Measurements from ENCODE around the gene FNDC3B. TPM values are rescaled to one million over a fixed set of nuclear protein-coding genes. Genes with fewer than 3 reads are reported as not detected.

Gene FNDC3B
- total and polyA plus RNA-seq, 2 donors from 2014 or later, result 11.8 to 185 TPM

- FAIRE-seq (no peak), DNase-seq (no peak)
- Histone ChIP-seq H3K9ac (ENCODE audit: low read length in 3 of 3) (no peak overlapping the region), H3K36me3 (ENCODE audit: control insufficient read depth in 2 of 3, insufficient read depth in 3 of 3, low read length in 3 of 3) (no peaks in the 10 kb centered on the region), H3K9me3 (ENCODE audit: control insufficient read depth in 2 of 3, insufficient read depth in 1 of 3, low read length in 3 of 3) (no peaks in the 10 kb centered on the region), H3K4me3 (ENCODE audit: low read length in 3 of 3) (no peak overlapping the region), H3K4me1 (ENCODE audit: control insufficient read depth in 2 of 3, insufficient read depth in 2 of 3, low read depth in 1 of 3, low read length in 3 of 3) (peaks cover 0 to 23% (median 10%) of the 10 kb centered on the region in 3 donors), H3K27me3 (ENCODE audit: control insufficient read depth, insufficient read depth, low read length) (no peaks in the 10 kb centered on the region), H3K27ac (ENCODE audit: low read depth in 2 of 2, low read length in 2 of 2) (no peak overlapping the region)
- TF ChIP-seq CTCF (IDR thresholded peaks at IDR 0.05; ENCODE audit: borderline replicate concordance, extremely low read depth, insufficient read depth), result no peak
- intact Hi-C loops (cut with DNase I), result no loop called here
These were observed 178.5 kb downstream of the FNDC3B start for GRCh38 chr3:172217877-172218276.

GRCh38 chr3:172218350-172219323, 179.3 kb downstream of the FNDC3B start:
- Histone ChIP-seq H3K4me1 (ENCODE audit: control insufficient read depth in 2 of 3, insufficient read depth in 2 of 3, low read depth in 1 of 3, low read length in 3 of 3) (peaks cover 0 to 16% (median 10%) of the 10 kb centered on the region in 3 donors), H3K27me3 (ENCODE audit: control insufficient read depth, insufficient read depth, low read length) (no peaks in the 10 kb centered on the region), H3K27ac (ENCODE audit: low read depth in 2 of 2, low read length in 2 of 2) (no peak overlapping the region), H3K9ac (ENCODE audit: low read length in 3 of 3) (no peak overlapping the region), H3K4me3 (ENCODE audit: low read length in 3 of 3) (no peak overlapping the region), H3K9me3 (ENCODE audit: control insufficient read depth in 2 of 3, insufficient read depth in 1 of 3, low read length in 3 of 3) (no peaks in the 10 kb centered on the region), H3K36me3 (ENCODE audit: control insufficient read depth in 2 of 3, insufficient read depth in 3 of 3, low read length in 3 of 3) (no peaks in the 10 kb centered on the region)
- no peak for TF ChIP-seq CTCF (IDR thresholded peaks at IDR 0.05; ENCODE audit: borderline replicate concordance, extremely low read depth, insufficient read depth)
- intact Hi-C loops (cut with DNase I), result no loop called here
- DNase-seq, result no peak
- no peak for FAIRE-seq

- Histone ChIP-seq H3K4me3 (ENCODE audit: low read length in 3 of 3) (no peak overlapping the region), H3K9ac (ENCODE audit: low read length in 3 of 3) (no peak overlapping the region), H3K9me3 (ENCODE audit: control insufficient read depth in 2 of 3, insufficient read depth in 1 of 3, low read length in 3 of 3) (no peaks in the 10 kb centered on the region), H3K4me1 (ENCODE audit: control insufficient read depth in 2 of 3, insufficient read depth in 2 of 3, low read depth in 1 of 3, low read length in 3 of 3) (peaks cover 0 to 16% (median 15%) of the 10 kb centered on the region in 3 donors), H3K27me3 (ENCODE audit: control insufficient read depth, insufficient read depth, low read length) (no peaks in the 10 kb centered on the region), H3K27ac (ENCODE audit: low read depth in 2 of 2, low read length in 2 of 2) (no peak overlapping the region), H3K36me3 (ENCODE audit: control insufficient read depth in 2 of 3, insufficient read depth in 3 of 3, low read length in 3 of 3) (no peaks in the 10 kb centered on the region)
- FAIRE-seq (no peak), DNase-seq (no peak)
- intact Hi-C loops (cut with DNase I), result no loop called here
- no peak for TF ChIP-seq CTCF (IDR thresholded peaks at IDR 0.05; ENCODE audit: borderline replicate concordance, extremely low read depth, insufficient read depth)
These were observed 180.4 kb downstream of the FNDC3B start for GRCh38 chr3:172219750-172220149.
